ENCODE results near the gene CD81. TPM values are rescaled to one million over a fixed set of nuclear protein-coding genes. Genes with fewer than 3 reads are reported as not detected.
A peak's percentile ranks its signal among the peaks of the same experiment; 100 is the strongest.

The CD81 gene
- total RNA-seq, 1 donor from 2014 or later, result 183 TPM

GRCh38 chr11:2425506-2425905 is 48.4 kb downstream of the CD81 start:
- no peak for DNase-seq (ENCODE audit: low read depth)
- TF ChIP-seq, protein P1, sequence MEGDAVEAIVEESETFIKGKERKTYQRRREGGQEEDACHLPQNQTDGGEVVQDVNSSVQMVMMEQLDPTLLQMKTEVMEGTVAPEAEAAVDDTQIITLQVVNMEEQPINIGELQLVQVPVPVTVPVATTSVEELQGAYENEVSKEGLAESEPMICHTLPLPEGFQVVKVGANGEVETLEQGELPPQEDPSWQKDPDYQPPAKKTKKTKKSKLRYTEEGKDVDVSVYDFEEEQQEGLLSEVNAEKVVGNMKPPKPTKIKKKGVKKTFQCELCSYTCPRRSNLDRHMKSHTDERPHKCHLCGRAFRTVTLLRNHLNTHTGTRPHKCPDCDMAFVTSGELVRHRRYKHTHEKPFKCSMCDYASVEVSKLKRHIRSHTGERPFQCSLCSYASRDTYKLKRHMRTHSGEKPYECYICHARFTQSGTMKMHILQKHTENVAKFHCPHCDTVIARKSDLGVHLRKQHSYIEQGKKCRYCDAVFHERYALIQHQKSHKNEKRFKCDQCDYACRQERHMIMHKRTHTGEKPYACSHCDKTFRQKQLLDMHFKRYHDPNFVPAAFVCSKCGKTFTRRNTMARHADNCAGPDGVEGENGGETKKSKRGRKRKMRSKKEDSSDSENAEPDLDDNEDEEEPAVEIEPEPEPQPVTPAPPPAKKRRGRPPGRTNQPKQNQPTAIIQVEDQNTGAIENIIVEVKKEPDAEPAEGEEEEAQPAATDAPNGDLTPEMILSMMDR (conservative IDR thresholded peaks at IDR 0.05; ENCODE audit: low read depth, low read length), result no peak
- no peak overlapping the region for H3K4me3 ChIP-seq (ENCODE audit: low read depth, low read length)

DNA sequence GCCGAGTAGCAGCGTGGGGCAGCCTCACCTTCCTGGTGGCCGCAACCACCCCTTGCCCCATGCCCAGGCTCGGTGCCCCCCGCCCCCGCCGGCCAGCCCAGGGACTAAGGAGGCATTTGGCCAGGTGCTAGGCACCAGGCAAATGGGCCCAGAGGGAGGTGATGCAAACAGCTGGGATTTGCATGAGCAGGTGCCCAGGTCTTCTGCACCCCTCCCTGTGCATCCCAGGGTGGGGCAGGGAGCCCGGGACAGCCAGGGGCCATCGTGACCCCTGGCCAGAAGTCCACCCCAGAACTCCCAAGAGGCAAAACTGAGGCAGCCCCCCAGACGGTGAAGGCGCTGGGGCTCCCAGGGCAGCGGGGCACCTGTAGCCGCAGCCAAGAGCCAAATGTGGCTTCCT is 49.1 kb downstream of the CD81 start:
- no peak for DNase-seq (ENCODE audit: low read depth)
- TF ChIP-seq, protein P1 (conservative IDR thresholded peaks at IDR 0.05; ENCODE audit: low read depth, low read length), result no peak

DNA sequence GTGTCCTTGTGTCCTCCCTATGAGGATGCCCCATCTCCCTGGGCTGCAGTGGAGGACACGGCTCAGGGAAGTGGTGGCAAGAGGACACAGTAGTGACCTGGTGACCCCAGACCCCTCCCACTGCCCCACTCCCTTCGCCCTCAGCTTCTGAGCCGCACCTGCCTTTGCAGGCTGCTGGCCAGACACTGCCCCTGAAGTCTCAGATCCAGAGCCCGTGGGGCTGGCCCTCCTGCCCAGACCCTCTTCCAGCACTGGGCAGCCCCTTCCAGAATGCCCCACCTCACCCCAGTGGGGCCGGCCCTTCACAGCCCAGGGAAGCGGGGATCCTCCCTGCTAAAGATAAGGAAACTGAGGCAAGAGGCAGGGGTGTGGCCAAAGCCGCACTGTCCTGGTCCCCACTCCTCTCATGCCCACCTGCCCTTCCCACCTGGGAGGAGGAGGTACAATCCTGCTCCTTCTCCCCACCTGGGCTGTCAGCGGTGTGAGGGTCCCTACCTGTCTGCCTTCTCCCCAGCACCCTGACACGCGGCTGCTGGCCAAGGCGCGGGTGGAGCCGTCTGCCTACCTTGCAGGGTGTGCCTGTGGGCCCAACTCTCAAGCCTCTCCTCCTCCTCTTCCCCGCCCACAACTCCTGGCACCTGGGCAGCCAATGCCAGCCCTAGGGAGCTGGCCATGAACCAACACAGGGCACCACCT is 49.9 kb downstream of the CD81 start:
- no peak for DNase-seq (ENCODE audit: low read depth)
- TF ChIP-seq, protein P1 (conservative IDR thresholded peaks at IDR 0.05; ENCODE audit: low read depth, low read length), result no peak
- no peak overlapping the region for H3K4me3 ChIP-seq (ENCODE audit: low read depth, low read length)

More for the DNA sequence above, 49.1 kb downstream of the CD81 start:
- H3K4me3 ChIP-seq (ENCODE audit: low read depth, low read length), result no peak overlapping the region

DNA sequence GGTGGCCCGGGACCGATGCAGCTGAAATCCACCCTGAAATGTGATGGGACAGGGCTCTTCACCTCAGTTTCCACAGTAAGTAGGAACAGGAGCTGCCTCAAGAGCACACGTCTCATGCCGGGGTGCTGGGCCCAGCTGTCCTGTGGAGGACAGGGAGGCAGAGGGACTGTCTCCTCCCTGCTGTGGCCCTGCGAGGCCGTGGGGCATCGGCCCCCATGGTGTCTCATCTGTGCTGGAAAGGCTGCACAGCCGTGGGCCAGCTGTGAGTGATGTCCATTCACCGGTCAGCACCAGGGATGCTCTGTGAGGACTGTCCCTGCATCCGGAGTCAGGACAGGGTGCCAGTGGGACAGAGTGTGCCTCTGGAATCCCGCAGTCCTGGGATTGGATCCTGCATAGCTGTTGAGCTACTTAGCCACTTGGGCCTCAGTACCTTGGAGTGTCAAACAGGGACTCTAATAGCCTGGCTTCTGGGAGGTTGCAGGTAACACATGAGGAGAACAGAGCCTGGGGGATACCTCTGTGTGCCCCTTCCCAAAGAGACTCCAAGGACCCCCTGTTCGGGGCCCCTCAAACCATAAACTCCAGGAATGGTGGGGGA is 50.7 kb downstream of the CD81 start:
- TF ChIP-seq, protein P1 (conservative IDR thresholded peaks at IDR 0.05; ENCODE audit: low read depth, low read length), result no peak
- DNase-seq (ENCODE audit: low read depth), result no peak
- no peak overlapping the region for H3K4me3 ChIP-seq (ENCODE audit: low read depth, low read length)

- DNase-seq (ENCODE audit: low read depth), result no peak
- no peak overlapping the region for H3K4me3 ChIP-seq (ENCODE audit: low read depth, low read length)
- TF ChIP-seq, protein P1 (conservative IDR thresholded peaks at IDR 0.05; ENCODE audit: low read depth, low read length), result peak; percentile 97
Measured at GRCh38 chr11:2428322-2428795, 51.2 kb downstream of the CD81 start.

DNA sequence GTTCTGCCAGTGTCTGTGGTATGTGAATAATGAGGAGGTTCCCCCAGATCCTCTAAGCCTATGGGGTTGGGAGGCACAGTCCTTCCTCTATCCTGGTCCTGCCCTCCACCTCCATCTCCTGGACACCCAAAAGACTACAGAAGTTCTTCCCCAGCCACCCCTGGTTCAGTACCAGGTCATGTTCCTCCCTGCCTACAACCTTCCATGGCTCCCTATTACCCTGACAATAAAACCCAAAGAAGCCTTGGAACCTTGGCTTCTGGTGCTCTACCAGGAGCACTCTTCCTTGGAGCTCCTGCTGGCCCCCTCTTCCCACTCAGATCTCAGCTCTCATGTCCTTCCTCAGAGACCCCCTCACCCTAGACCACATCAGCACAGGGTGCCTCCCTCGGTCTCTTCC is 54.3 kb downstream of the CD81 start:
- TF ChIP-seq, protein P1 (conservative IDR thresholded peaks at IDR 0.05; ENCODE audit: low read depth, low read length), result no peak
- no peak overlapping the region for H3K4me3 ChIP-seq (ENCODE audit: low read depth, low read length)
- no peak for DNase-seq (ENCODE audit: low read depth)

All from epithelial cell of proximal tubule (primary cell).